ENCODE data around the gene TMEM175. TPM values are rescaled to one million over a fixed set of nuclear protein-coding genes. Genes with fewer than 3 reads are reported as not detected.
"Not testable (repeated sequence)": the region's sequence is repeated elsewhere in the genome, so short reads cannot be mapped to it uniquely, and the experiment has no call there.

Gene TMEM175
- total and polyA plus RNA-seq, 9 of the 15 experiments (the other 6 are each of a cell fraction or from before 2014, with no cell fraction given), result 0.13 to 30.9 (median 9.4) TPM

DNA sequence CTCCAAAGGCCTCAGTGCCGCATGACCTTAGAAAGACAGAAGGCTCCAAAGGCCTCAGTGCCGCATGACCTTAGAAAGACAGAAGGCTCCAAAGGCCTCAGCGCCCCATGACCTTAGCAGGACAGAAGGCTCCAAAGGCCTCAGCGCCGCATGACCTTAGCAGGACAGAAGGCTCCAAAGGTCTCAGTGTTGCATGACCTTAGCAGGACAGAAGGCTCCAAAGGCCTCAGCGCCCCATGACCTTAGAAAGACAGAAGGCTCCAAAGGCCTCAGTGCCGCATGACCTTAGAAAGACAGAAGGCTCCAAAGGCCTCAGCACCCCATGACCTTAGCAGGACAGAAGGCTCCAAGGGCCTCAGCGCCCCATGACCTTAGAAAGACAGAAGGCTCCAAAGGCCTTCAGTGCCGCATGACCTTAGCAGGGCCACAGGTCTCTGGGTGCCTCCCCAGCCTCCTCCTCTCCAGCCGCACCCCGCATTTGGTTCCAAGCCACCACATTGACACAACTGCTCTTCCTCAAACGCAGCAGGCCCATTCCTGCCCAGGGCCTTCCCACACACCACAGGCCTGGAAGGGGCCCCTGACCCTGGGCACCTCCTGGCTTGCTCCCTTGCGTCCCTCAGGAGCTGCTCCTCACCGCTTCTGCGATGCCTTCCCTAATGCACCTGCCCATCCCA lies 13.1 kb upstream of the TMEM175 start:
- H3K36me3 ChIP-seq (ENCODE audit: control insufficient read depth, insufficient read depth, low read length); H3K4me2 ChIP-seq (ENCODE audit: insufficient read depth, low read length); H3K9me3 ChIP-seq (replicated peaks; ENCODE audit: control insufficient read depth, insufficient read depth, low read depth, low read length); BruUV-seq (replicated peaks); FAIRE-seq; intact Hi-C loops (cut with micrococcal nuclease); H4K20me1 ChIP-seq (replicated peaks; ENCODE audit: control insufficient read depth, insufficient read depth, low read length); in situ Hi-C loops (cut with MboI); H2AFZ ChIP-seq (ENCODE audit: low read depth, low read length); H3K4me3 ChIP-seq; H3K9me1 ChIP-seq (ENCODE audit: control insufficient read depth, insufficient read depth, low read length); DNase-seq (ENCODE audit: extremely low read depth in 1 of 4, low spot score in 3 of 4); CTCF ChIA-PET (ENCODE audit: low intra/inter-chr PET ratio); H3K27ac ChIP-seq (ENCODE audit: extremely low read depth, low read depth, low read length); H3K27me3 ChIP-seq (ENCODE audit: control insufficient read depth in 2 of 2, insufficient read depth in 2 of 2, low read length in 2 of 2); ATAC-seq: not testable (repeated sequence)
- WGBS (ENCODE audit: insufficient coverage, low coverage, missing lambda C conversion rate), result 97% methylated on average over 13 of the region's 15 CpGs
- Histone ChIP-seq H3K4me1 (replicated peaks in 1 of 2; ENCODE audit: control insufficient read depth in 2 of 2, insufficient read depth in 2 of 2, low read length in 2 of 2) (peaks cover 4 to 16% of the 10 kb centered on the region in 2 experiments; a peak in 4 of 5 replicates), H3K9ac (ENCODE audit: insufficient read depth in 1 of 2, low read depth in 2 of 2, low read length in 2 of 2) (peak overlapping the region in 1 of 2 experiments; percentile 68; a peak in 2 of 4 replicates), H3K79me2 (ENCODE audit: control insufficient read depth, insufficient read depth, low read length) (peaks cover 93% of the 10 kb centered on the region)
- POLR2A ChIA-PET, result interaction anchor here (1.6 kb wide), 1 partner anchor 13 kb away, joined by 4 read pairs; the partner anchor contains the start of genes GAK and TMEM175

DNA sequence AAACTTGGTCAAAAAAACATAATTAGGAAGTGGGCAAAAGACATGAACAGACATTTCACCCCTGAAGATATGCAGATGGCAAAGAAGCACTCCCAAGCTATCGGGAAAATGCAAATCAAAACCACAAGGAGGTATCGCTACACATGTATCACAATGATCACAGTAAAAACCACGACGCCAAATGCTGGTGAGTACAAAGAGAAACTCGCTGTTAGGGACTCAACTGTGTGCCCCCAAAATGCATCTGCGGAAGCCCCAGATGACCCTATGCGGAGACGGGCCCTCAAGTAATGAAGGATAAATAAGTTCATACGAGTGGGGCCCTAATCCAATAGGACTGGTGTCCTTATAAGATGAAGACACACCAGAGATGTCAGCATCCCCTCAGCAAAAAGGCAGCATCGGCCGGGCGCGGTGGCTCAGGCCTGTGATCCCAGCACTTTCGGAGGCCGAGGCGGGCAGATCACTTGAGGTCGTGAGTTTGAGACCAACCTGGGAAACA lies 10.4 kb upstream of the TMEM175 start:
- Histone ChIP-seq H3K9ac (ENCODE audit: insufficient read depth in 1 of 2, low read depth in 2 of 2, low read length in 2 of 2) (no peak overlapping the region), H3K9me3 (replicated peaks; ENCODE audit: control insufficient read depth, insufficient read depth, low read depth, low read length) (peaks cover 4% of the 10 kb centered on the region; the same call in 1 of the 2 replicates), H3K36me3 (ENCODE audit: control insufficient read depth, insufficient read depth, low read length) (peaks cover 14% of the 10 kb centered on the region; the same call in 1 of the 3 replicates), H3K79me2 (ENCODE audit: control insufficient read depth, insufficient read depth, low read length) (peaks cover 94% of the 10 kb centered on the region), H4K20me1 (replicated peaks; ENCODE audit: control insufficient read depth, insufficient read depth, low read length) (peaks cover 23% of the 10 kb centered on the region), H3K4me2 (ENCODE audit: insufficient read depth, low read length) (no peak overlapping the region), H3K9me1 (ENCODE audit: control insufficient read depth, insufficient read depth, low read length) (no peaks in the 10 kb centered on the region), H3K4me1 (replicated peaks in 1 of 2; ENCODE audit: control insufficient read depth in 2 of 2, insufficient read depth in 2 of 2, low read length in 2 of 2) (peaks cover 16 to 23% of the 10 kb centered on the region in 2 experiments; a peak in 4 of 5 replicates), H2AFZ (ENCODE audit: low read depth, low read length) (no peak overlapping the region), H3K27ac (ENCODE audit: extremely low read depth, low read depth, low read length) (no peak overlapping the region), H3K4me3 (no peak overlapping the region), H3K27me3 (ENCODE audit: control insufficient read depth in 2 of 2, insufficient read depth in 2 of 2, low read length in 2 of 2) (no peaks in the 10 kb centered on the region)
- ChIA-PET POLR2A (interaction anchor here (1.3 to 1.5 kb wide), 2 partner anchors 9 to 24 kb away, joined by 3 to 4 read pairs; no protein-coding TSS in a partner anchor), CTCF (ENCODE audit: low intra/inter-chr PET ratio) (no interaction called here)
- no TSS peak for BruUV-seq (replicated peaks)
- ATAC-seq (no peak), DNase-seq (ENCODE audit: extremely low read depth in 1 of 4, low spot score in 3 of 4) (no peak), FAIRE-seq (no peak)
- in situ Hi-C loops (cut with MboI) (no loop called here), intact Hi-C loops (cut with micrococcal nuclease) (no loop called here)
- 88% methylated on average over 17 of the region's 17 CpGs for WGBS (ENCODE audit: insufficient coverage, low coverage, missing lambda C conversion rate)
- TF ChIP-seq, protein P1, sequence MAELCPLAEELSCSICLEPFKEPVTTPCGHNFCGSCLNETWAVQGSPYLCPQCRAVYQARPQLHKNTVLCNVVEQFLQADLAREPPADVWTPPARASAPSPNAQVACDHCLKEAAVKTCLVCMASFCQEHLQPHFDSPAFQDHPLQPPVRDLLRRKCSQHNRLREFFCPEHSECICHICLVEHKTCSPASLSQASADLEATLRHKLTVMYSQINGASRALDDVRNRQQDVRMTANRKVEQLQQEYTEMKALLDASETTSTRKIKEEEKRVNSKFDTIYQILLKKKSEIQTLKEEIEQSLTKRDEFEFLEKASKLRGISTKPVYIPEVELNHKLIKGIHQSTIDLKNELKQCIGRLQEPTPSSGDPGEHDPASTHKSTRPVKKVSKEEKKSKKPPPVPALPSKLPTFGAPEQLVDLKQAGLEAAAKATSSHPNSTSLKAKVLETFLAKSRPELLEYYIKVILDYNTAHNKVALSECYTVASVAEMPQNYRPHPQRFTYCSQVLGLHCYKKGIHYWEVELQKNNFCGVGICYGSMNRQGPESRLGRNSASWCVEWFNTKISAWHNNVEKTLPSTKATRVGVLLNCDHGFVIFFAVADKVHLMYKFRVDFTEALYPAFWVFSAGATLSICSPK (IDR thresholded peaks at IDR 0.05; ENCODE audit: borderline replicate concordance), result no peak
- TF ChIP-seq, protein P2, sequence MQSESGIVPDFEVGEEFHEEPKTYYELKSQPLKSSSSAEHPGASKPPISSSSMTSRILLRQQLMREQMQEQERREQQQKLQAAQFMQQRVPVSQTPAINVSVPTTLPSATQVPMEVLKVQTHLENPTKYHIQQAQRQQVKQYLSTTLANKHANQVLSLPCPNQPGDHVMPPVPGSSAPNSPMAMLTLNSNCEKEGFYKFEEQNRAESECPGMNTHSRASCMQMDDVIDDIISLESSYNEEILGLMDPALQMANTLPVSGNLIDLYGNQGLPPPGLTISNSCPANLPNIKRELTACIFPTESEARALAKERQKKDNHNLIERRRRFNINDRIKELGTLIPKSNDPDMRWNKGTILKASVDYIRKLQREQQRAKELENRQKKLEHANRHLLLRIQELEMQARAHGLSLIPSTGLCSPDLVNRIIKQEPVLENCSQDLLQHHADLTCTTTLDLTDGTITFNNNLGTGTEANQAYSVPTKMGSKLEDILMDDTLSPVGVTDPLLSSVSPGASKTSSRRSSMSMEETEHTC (IDR thresholded peaks at IDR 0.05), result no peak
- no peak for TF ChIP-seq CAMTA2 (CRISPR knock-in tag; conservative IDR thresholded peaks at IDR 0.05)

Data from K562 (cell line).